HG03457 (cell line): Measurements from ENCODE around the gene CRTC3.

ENCODE experiments used
- ATAC-seq: cut with Tn5 transposase; IDR thresholded peaks from one replicate; pipeline ENCODE4 v1.9.1; 2021; ENCODE audit warnings: moderate number of reproducible peaks; ENCODE audit not compliant: unreplicated experiment

CRTC3 gene

DNA sequence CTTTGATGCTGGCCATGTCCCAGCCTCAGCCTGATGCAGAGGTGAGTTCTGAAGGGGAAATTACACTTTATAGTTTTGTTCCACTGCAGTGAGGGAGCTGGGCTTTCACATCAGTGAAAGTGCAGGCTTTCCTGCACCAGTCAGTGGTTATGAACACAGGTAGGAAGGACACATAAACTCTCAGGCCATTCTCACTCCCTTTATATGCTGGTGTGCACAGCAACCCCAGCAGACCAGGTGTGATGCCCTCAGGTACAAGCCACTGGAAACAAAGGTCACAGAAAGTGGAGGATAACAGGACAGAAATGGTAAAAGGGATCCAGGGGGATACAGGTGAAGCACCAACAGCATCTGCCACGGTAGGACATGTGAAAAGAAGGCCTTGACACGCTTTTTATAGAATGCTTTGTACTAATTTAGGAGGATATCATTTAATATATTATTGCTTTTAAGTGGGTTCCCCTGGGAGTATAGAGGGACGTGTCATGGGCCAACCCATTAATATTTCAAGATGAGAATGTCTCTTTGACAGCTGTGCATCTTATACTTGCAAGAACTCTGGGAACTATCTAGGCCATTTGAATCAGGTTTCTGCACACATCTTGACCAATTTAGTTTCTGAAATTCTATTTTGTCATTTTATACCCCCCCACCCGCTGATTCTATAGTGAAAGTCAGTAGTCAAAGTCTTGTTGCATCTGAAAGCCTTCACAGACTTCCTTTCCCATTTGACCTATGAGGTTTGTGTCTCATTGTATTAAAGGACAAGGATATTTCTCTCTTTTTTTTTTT is 162.5 kb downstream of the CRTC3 start:
- ATAC-seq = no peak
